ENCODE data around the gene LINGO4.
A peak's percentile ranks its signal among the peaks of the same experiment; 100 is the strongest.
"Not testable (repeated sequence)": the region's sequence is repeated elsewhere in the genome, so short reads cannot be mapped to it uniquely, and the experiment has no call there.

The LINGO4 gene

DNA sequence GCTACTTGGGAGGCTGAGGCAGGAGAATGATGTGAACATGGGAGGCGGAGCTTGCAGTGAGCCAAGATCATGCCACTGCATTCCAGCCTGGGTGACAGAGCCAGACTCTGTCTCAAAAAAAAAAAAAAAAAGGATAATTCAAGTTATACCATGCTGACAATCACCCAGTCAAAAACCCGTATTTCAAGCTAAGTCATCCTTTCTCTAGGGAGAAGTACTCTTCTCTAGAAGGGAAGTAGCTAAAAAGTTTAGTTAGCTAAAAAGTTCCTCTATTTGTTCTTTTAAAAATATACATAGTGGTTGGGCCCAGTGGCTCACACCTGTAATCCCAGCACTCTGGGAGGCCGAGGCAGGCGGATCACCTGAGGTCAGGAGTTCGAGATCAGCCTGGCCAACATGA lies 24.5 kb downstream of the LINGO4 start:
- DNase-seq (ENCODE audit: low spot score) = not testable (repeated sequence)

DNA sequence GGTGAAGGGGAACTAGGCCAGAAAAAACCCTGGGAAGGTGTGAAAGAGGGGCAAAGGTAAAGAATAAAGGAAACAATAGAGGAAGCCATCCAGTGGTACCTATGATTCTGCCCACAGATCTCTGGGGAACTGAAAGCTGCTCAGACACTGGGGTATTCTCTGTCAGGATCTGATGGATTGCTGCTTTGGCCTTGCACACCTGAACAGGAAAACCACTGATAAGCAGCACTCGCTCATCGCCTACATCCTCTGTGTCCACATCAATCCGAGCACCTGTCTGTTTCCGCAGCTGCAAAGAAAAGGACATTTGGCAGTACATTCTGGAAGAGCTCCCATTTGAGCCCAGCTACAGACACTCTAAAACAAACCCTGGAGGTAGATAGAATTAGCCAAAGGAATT lies 25.4 kb downstream of the LINGO4 start:
- no peak for DNase-seq (ENCODE audit: low spot score)

DNA sequence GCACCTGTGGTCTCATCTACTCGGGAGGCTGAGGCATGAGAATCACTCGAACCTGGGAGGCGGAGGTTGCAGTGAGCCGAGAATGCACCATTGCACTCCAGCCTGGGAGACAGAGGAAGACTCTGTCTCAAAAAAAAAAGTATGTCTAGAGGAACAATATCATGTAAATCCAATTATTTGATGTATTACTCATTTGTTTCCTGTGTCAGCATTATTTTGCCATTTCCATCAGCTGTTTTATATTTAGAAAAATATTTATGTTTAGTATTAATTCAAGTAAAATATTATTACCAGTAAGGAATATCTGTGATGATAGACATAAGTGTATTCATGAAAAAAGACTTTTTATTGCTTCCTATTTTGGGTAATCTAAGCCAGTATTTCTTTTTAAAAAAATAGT lies 27.9 kb downstream of the LINGO4 start:
- no peak for DNase-seq (ENCODE audit: low spot score)

DNA sequence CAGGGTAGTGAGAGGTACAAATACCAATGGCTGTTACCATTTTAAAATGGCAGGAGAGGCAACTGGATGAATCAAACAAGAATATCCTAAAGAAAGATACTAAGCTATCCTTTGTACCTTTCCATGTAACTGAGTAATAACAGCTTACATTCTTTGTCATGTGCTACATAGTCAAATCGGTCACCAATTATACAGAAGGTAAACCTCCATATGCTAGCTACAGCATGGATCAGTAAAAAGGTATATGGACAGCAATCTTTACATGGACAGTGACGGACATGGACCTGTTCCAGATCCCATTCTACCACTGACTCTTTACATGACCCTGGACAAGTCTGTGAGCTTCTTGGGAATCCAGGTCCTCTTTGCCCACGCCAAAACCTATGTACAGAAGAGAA lies 28.6 kb downstream of the LINGO4 start:
- DNase-seq (ENCODE audit: low spot score) = no peak

DNA sequence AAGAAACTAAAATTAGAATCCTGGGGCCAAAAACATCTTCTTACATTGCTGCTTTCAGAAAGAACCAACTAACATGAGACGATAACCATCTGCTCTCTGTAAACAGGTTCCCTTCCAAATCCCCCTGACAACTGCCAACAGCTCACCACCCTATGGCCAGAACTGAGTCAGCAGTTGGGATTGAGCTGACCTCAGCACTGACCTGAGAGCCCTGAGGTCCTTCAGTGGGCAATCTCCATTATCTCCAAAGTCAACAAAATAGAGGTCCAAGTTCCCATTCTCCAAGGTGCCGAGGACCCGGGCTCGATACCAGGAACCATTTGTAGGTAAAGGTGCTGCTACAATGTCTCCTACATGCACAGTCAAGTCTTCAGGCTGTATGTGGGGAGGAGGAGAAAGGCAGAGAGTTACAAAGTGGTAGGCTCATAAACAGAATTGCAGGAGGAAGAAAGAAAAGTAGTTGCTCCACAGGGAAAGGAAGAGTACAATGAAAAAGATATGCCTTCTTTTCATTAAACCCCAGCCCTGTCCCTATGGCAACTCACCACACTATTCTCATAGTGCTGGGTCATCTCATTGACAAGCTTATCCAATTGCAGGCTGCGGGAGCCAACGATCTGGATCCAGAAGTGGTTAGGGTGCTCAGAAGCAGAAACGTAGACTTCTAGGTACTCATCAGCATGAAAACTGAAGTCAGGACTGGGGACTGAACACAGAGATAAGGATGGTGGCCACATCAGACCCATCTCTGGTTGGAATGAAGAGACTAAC lies 29.1 kb downstream of the LINGO4 start:
- no peak for DNase-seq (ENCODE audit: low spot score)

DNA sequence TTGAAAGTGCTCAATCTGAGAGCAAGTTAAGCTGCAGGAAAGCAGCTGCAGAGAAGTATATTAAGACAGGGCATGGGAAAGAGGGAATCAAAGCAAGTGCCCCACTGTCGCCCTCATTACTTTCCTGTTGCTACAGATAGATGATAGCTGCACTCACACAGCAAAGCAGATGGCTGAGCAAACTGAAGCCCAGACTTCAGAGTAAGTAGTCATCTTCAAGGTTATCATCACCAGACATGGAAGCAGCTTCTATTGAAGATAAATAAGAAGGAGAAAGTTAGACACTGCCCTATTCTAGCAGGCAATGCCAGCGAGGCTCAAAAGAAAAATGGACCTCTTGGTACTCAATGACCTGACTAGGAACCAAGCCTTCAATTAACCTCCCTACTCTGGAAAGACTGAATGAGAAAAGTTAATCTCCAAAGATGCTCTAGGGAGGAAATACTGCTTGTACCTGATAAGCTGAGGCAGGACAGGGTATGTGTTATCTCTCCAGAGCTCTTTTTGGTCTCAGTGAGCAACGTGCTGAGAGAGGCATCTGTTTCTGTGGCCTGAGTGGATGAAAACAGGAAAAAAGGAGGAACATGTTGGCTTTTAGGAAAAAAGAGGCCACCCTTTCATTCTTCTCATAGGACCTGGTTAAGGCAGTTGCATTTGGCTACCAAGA lies 30.8 kb downstream of the LINGO4 start:
- DNase-seq (ENCODE audit: low spot score) = no peak

DNA sequence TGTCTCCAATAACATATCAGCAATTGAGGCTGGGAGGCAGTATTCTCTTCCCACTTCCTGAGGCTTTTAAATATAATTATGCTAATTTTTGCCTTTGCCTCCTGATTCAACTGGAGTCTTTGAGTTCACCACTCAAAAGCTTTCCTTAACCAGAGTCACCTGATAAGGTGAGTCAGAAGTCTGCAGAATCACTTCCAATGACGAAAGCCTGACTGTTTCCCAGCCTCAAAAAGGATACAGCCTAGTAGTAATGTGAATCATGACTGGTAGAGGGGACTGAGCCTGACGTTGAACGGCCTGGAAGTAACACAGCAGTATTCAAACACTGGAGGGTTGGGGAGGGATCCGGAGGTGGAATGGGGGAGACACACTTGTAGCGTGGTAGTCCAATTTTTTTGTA lies 31.5 kb downstream of the LINGO4 start:
- no peak for DNase-seq (ENCODE audit: low spot score)

DNA sequence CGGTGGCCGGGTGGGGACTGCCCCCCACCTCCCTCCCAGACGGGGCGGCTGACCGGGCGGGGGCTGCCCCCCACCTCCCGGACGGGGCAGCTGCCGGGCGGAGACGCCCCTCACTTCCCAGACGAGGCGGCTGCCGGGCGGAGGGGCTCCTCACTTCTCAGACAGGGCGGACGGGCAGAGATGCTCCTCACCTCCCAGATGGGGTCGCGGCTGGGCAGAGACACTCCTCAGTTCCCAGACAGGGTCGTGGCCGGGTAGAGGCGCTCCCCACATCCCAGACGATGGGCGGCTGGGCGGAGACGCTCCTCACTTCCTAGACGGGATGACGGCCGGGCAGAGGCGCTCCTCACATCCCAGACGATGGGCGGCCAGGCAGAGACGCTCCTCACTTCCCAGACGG lies 35.9 kb downstream of the LINGO4 start:
- DNase-seq (ENCODE audit: low spot score) = not testable (repeated sequence)

DNA sequence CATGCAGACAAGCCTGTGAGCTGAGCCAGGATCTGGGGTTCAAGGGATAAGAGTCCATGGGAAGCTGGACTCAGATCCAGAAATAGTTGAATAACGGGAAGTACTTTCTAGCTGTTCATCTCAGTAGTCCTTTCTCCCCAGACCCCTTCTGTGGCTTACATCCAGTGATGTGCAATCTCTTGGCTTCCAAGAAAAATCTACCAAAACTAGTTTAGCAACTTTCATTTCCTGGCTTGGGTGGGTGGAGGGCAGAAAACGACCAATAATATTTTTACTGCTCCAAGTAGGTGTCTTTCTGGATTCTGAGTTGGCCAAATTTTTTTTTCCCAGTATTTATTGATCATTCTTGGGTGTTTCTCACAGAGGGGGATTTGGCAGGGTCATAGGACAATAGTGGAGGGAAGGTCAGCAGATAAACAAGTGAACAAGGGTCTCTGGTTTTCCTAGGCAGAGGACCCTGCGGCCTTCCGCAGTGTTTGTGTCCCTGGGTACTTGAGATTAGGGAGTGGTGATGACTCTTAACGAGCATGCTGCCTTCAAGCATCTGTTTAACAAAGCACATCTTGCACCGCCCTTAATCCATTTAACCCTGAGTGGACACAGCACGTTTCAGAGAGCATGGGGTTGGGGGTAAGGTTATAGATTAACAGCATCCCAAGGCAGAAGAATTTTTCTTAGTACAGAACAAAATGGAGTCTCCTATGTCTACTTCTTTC lies 36.7 kb downstream of the LINGO4 start:
- DNase-seq (ENCODE audit: low spot score) = not testable (repeated sequence)

DNA sequence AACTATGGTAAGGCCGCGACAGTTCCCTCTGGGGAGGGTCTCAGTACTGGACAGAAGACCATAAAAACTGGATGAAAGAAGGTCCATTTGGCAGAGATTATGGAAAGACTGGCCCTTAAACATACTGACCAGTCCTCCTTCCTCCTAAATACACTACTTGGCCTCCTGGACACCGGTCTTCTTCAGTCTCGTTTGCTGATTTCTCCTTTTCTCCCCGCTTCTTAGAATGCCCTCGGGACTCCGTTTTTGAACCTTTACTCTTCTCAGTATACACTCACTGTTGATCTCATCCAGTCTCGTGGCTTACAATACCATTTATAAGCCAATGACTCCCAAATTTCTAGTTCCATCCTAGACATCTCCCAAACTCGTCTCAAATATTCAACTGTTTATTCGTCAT lies 41.2 kb downstream of the LINGO4 start:
- peak; percentile 20 for DNase-seq (ENCODE audit: low spot score)

DNA sequence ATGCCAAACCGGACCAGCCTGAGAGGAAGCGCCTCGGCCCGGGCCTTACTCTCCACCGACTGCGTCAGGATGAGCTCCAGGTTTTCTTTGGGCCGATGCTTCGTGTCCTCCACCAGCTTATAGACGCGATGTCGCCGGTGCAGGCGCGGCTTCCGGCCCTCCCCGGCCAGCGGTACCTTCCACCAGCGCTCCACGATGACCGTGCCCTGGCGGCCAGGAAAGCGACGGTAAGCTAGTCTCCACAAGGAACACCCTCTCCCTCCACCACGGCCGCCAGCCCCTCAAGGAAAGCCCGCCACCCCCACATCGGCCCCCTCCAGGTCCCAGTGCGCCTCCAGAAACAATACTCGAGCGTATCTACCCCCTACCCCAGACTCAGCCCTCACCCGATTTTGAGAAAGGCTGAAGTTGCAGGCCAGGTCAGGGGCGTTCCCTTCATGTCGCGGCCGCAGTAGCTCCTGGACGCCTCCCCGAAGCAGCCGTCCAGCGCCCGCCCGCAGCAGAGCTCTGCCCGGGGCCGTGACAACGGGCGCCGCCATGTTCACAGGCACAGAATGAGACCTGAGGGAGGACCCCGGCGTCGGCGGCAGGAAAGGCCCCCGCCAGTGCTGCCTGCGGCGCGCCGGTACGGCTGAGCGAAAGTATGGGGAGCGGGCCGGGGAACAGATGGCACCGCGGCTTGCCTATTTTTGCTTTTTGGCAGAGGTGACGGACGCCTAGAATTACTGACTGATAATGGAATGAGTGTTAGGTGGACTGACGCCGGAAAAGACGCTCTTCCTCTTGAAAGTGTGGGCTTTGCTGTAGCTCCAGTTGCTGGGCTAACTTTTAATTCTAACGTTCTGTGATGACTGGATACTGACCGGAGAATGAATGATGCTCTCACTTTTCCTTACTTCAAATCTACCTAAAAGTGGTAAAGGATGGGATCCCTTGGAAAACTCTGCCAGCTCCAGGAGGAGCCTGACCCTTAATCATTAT lies 42.0 kb downstream of the LINGO4 start, which contains the start of gene MRPL9:
Gene MRPL9, minus strand, starts transcription at position 556 of the 981 bp plus-strand sequence. Its CDS starts 17 bp downstream, at position 539.
- DNase-seq (ENCODE audit: low spot score) = peak; percentile 79

DNA sequence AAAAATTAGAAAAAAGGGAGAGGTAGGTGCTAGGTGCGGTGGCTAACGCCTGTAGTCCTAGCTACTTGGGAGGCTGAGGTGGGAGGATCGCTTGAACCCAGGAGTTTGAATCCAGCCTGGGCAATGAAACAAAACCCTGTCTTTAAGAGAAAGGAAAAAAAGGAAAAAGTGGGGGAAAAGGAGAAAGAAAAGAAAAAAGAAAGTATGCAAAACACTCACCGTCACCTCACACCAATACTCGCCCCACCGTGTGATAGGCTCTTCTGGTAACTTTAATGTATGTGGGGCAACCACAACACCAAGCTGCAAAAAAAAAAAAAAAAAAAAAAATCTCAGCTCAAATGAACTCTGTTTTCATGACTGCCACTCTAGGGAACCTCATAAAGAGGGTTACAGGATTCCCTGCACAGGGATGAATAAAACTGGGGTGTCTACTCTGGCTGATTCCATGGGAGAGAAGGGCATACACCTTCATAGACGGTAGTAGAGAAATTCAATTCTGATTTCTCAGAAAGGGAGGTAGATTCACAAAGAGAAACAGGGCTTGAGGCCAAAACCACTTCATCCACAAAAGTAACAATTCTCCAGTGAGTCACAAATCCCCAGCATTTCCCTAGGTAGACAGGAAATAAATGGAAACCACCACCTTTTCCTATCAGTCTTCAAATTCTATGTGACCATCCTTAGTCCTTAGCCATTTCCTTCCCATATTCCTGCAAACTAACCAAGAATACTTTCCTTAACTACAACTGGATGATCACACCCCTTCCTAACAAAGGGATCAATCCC lies 44.4 kb downstream of the LINGO4 start:
- no peak for DNase-seq (ENCODE audit: low spot score)

DNA sequence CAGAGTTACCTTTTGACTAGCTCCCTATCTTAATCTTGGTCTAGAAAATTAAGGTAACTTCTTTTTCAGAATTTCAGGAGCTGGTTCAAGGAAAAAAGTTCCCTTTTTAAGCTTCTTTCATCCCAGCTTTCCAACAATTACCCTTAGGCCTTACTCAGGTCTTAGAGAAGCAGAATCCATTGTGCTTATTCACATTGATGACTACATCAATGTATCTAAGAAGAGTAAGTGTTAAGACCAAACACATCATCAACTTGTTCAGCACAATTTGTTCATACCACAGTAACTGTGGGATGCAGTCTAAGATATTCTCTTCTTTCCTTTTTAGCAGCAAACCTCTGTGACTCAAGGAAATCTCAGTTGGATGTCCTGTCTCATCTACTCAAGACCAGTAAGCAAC lies 46.0 kb downstream of the LINGO4 start:
- no peak for DNase-seq (ENCODE audit: low spot score)

DNA sequence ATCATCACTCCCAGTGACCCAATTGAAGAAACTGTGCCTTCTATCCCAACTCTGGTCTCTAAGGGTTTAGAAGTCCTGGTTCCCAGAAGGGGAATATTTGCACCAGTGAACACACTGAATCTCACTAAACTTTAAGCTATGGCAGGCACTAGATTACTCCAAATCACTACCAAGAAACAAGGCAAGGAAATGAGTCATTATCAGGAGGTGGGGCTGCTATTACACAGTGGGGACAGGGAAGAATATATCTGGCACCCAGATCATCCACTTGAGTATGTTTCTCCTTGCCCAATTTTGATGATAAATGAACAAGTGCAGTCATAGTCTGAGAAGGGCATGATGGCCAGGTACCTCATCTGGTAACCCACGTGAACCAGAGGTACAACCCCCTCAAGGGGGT lies 48.9 kb downstream of the LINGO4 start:
- no peak for DNase-seq (ENCODE audit: low spot score)
